SK-N-SH treated with all-trans-retinoic acid at 6 μM for 48 hours (cell line): ENCODE results near the gene HOXB13.

Source experiments
- ATAC-seq: fragments of 200-7000 bp; cut with Tn5 transposase; 3 replicates; pipeline ENCODE4 v1.9.1; 2020; ENCODE audit warnings: mild to moderate bottlenecking, moderate library complexity
- BACH2 ChIP-seq: fragments of 250-450 bp; sonication (Bioruptor Pico); IDR thresholded peaks from 2 replicates; pipeline ENCODE4 v1.9.0; 2021; ENCODE audit warnings: mild to moderate bottlenecking, borderline replicate concordance
- CREB5 ChIP-seq: fragments of 250-450 bp; sonication (Bioruptor Pico); IDR thresholded peaks from 2 replicates; pipeline ENCODE4 v1.5.1; 2020; ENCODE audit warnings: low read depth, mild to moderate bottlenecking, moderate library complexity
- CSDC2 ChIP-seq: fragments of 250-450 bp; sonication (Bioruptor Pico); IDR thresholded peaks from 2 replicates; pipeline ENCODE4 v1.5.0; 2020; ENCODE audit warnings: mild to moderate bottlenecking, moderate library complexity
- ESRRG ChIP-seq: fragments of 250-450 bp; sonication (Bioruptor Pico); IDR thresholded peaks from 2 replicates; pipeline ENCODE4 v1.6.1; 2021; ENCODE audit warnings: mild to moderate bottlenecking
- GLIS3 ChIP-seq: fragments of 250-450 bp; sonication (Bioruptor Pico); IDR thresholded peaks from 2 replicates; pipeline ENCODE4 v1.5.0; 2020; ENCODE audit warnings: mild to moderate bottlenecking, moderate library complexity
- ISL1 ChIP-seq: fragments of 250-450 bp; sonication (Bioruptor Pico); IDR thresholded peaks from 2 replicates; pipeline ENCODE4 v2.1.2; 2022; ENCODE audit warnings: mild to moderate bottlenecking, moderate library complexity
- OSR1 ChIP-seq: fragments of 250-450 bp; sonication (Bioruptor Pico); IDR thresholded peaks from 2 replicates; pipeline ENCODE4 v1.8.0; 2022; ENCODE audit warnings: moderate library complexity, mild to moderate bottlenecking, inconsistent platforms
- POU6F1 ChIP-seq: fragments of 250-450 bp; sonication (Bioruptor Pico); IDR thresholded peaks from 2 replicates; pipeline ENCODE4 v1.8.0; 2021; ENCODE audit warnings: low read depth, mild to moderate bottlenecking, moderate library complexity, borderline replicate concordance
- PPARA ChIP-seq: fragments of 250-450 bp; sonication (Bioruptor Pico); IDR thresholded peaks from 2 replicates; pipeline ENCODE4 v1.5.0; 2020; ENCODE audit warnings: mild to moderate bottlenecking, borderline replicate concordance
- SNAI2 ChIP-seq: fragments of 250-450 bp; sonication (Bioruptor Pico); IDR thresholded peaks from 2 replicates; pipeline ENCODE4 v1.5.0; 2020; ENCODE audit warnings: mild to moderate bottlenecking, moderate library complexity
- TCF4 ChIP-seq: fragments of 250-450 bp; sonication (Bioruptor Pico); IDR thresholded peaks from 2 replicates; pipeline ENCODE4 v1.8.0; 2021; ENCODE audit warnings: mild to moderate bottlenecking, moderate library complexity, borderline replicate concordance
- TOX ChIP-seq: fragments of 250-450 bp; sonication (Bioruptor Pico); IDR thresholded peaks from 2 replicates; pipeline ENCODE4 v1.8.0; 2021; ENCODE audit warnings: mild to moderate bottlenecking, moderate library complexity, borderline replicate concordance
- ZC3H10 ChIP-seq: fragments of 250-450 bp; sonication (Bioruptor Pico); IDR thresholded peaks from 2 replicates; pipeline ENCODE4 v1.5.1; 2021; ENCODE audit warnings: mild to moderate bottlenecking, moderate library complexity
- ZFP3 ChIP-seq: fragments of 250-450 bp; sonication (Bioruptor Pico); IDR thresholded peaks from 2 replicates; pipeline ENCODE4 v1.5.0; 2020; ENCODE audit warnings: mild to moderate bottlenecking, moderate library complexity
- ZFP30 ChIP-seq: fragments of 450-650 bp; formaldehyde crosslinking; IDR thresholded peaks from 2 replicates; pipeline ENCODE4 v1.5.0; 2022; ENCODE audit warnings: mild to moderate bottlenecking, moderate library complexity
- ZNF565 ChIP-seq: fragments of 450-650 bp; formaldehyde crosslinking; conservative IDR thresholded peaks from 2 replicates; pipeline ENCODE4 v1.5.0; 2020; ENCODE audit warnings: low read depth, mild to moderate bottlenecking, moderate library complexity
- ZNF70 ChIP-seq: fragments of 450-650 bp; formaldehyde crosslinking; IDR thresholded peaks from 2 replicates; pipeline ENCODE4 v1.5.0; 2020; ENCODE audit warnings: mild to moderate bottlenecking, moderate library complexity
- ZNF8 ChIP-seq: fragments of 450-650 bp; formaldehyde crosslinking; IDR thresholded peaks from 2 replicates; pipeline ENCODE4 v1.5.0; 2020; ENCODE audit warnings: mild to moderate bottlenecking, moderate library complexity
- TF ChIP-seq, protein P1 (sequence below): fragments of 250-450 bp; sonication (Bioruptor Pico); IDR thresholded peaks from 2 replicates; pipeline ENCODE4 v1.5.0; 2020; ENCODE audit warnings: mild to moderate bottlenecking, moderate library complexity
- TF ChIP-seq, protein P2 (sequence below): fragments of 250-450 bp; sonication (Bioruptor Pico); IDR thresholded peaks from 2 replicates; pipeline ENCODE4 v1.5.1; 2021; ENCODE audit warnings: mild to moderate bottlenecking, moderate library complexity

Gene HOXB13

GRCh38 chr17:48747445-48748363, 19.2 kb upstream of the HOXB13 start:
- TF ChIP-seq ZC3H10 (CRISPR knock-in tag) (no peak), ZFP3 (CRISPR knock-in tag) (no peak), TCF4 (no peak), OSR1 (CRISPR knock-in tag) (no peak), GLIS3 (CRISPR knock-in tag) (no peak), PPARA (CRISPR knock-in tag) (no peak)
- TF ChIP-seq, protein P1, sequence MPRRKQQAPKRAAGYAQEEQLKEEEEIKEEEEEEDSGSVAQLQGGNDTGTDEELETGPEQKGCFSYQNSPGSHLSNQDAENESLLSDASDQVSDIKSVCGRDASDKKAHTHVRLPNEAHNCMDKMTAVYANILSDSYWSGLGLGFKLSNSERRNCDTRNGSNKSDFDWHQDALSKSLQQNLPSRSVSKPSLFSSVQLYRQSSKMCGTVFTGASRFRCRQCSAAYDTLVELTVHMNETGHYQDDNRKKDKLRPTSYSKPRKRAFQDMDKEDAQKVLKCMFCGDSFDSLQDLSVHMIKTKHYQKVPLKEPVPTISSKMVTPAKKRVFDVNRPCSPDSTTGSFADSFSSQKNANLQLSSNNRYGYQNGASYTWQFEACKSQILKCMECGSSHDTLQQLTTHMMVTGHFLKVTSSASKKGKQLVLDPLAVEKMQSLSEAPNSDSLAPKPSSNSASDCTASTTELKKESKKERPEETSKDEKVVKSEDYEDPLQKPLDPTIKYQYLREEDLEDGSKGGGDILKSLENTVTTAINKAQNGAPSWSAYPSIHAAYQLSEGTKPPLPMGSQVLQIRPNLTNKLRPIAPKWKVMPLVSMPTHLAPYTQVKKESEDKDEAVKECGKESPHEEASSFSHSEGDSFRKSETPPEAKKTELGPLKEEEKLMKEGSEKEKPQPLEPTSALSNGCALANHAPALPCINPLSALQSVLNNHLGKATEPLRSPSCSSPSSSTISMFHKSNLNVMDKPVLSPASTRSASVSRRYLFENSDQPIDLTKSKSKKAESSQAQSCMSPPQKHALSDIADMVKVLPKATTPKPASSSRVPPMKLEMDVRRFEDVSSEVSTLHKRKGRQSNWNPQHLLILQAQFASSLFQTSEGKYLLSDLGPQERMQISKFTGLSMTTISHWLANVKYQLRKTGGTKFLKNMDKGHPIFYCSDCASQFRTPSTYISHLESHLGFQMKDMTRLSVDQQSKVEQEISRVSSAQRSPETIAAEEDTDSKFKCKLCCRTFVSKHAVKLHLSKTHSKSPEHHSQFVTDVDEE (CRISPR knock-in tag) = no peak
- TF ChIP-seq, protein P2, sequence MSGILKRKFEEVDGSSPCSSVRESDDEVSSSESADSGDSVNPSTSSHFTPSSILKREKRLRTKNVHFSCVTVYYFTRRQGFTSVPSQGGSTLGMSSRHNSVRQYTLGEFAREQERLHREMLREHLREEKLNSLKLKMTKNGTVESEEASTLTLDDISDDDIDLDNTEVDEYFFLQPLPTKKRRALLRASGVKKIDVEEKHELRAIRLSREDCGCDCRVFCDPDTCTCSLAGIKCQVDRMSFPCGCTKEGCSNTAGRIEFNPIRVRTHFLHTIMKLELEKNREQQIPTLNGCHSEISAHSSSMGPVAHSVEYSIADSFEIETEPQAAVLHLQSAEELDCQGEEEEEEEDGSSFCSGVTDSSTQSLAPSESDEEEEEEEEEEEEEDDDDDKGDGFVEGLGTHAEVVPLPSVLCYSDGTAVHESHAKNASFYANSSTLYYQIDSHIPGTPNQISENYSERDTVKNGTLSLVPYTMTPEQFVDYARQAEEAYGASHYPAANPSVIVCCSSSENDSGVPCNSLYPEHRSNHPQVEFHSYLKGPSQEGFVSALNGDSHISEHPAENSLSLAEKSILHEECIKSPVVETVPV (CRISPR knock-in tag) = no peak

GRCh38 chr17:48746916-48747444, 18.4 kb upstream of the HOXB13 start:
- no peak for ATAC-seq
- no peak for TF ChIP-seq BACH2 (CRISPR knock-in tag)
- TF ChIP-seq ZC3H10 (CRISPR knock-in tag) = no peak
- TF ChIP-seq SNAI2 = no peak
- no peak for TF ChIP-seq GLIS3 (CRISPR knock-in tag)
- no peak for TF ChIP-seq ISL1 (CRISPR knock-in tag)
- TF ChIP-seq CSDC2 (CRISPR knock-in tag) = no peak
- no peak for TF ChIP-seq PPARA (CRISPR knock-in tag)
- no peak for TF ChIP-seq CREB5 (CRISPR knock-in tag)
- TF ChIP-seq, protein P2 (CRISPR knock-in tag) = no peak
- TF ChIP-seq ZNF70 (CRISPR knock-in tag) = no peak
- no peak for TF ChIP-seq ZNF565
- TF ChIP-seq OSR1 (CRISPR knock-in tag) = no peak
- TF ChIP-seq ZFP30 = no peak

More at GRCh38 chr17:48747445-48748363, 19.2 kb upstream of the HOXB13 start:
- ATAC-seq = no peak

DNA sequence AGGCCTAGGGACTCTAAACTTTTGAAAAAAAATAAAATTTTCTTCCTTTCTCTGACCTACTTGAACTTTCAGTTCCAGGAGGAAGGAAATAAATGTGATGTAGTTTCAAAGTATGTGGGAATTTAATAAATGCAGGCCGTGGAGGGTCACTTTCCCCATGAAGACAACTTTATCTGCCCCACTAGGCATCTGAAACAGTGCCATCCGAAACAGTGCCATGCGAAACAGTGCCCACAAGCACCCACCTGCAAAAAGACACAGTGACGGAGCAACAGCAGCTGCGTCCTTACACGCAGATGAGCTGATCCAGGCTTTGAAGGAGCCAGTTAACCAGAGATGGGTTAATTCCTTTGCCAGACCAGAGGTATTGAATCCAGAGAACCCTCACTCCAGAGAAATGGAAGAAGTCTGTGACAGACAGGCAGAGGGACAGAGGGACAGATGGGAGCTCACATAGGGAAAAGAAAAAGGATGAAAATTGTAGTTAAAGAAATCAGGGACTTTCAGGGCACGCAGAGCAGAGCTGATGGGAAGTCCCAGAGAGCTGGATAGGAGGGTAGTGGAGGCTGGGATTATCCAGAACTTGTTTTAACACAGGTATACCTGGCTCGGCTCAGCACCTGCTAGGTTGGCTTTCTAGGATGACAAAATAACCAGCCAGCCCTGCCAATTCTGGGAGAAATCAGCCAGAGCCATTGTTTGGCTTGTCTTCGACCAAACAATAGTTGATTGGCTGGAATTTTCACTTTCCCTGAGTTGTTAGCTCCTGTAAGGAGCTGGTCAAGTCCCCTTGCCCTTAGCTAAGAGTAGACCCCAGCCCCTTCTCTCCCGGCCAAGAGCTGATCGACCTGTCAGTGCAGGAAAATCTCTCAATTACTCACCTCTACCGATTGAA, 17.1 kb upstream of the HOXB13 start:
- no peak for TF ChIP-seq POU6F1 (CRISPR knock-in tag)
- TF ChIP-seq ZNF8 (CRISPR knock-in tag) = no peak
- TF ChIP-seq OSR1 (CRISPR knock-in tag) = no peak
- no peak for TF ChIP-seq SNAI2
- TF ChIP-seq ZFP30 = no peak
- TF ChIP-seq, protein P2 (CRISPR knock-in tag) = no peak
- no peak for TF ChIP-seq TOX (CRISPR knock-in tag)
- no peak for TF ChIP-seq ESRRG (CRISPR knock-in tag)
- TF ChIP-seq ZNF565 = no peak
- no peak for TF ChIP-seq ZFP3 (CRISPR knock-in tag)
- TF ChIP-seq, all 23 proteins: peak for 0
- ATAC-seq = no peak
